Measurements from ENCODE around the gene MVD.

GRCh38 chr16:88608076-88608475 is 54.8 kb downstream of the MVD start:
- TF ChIP-seq CTCF (IDR thresholded peaks at IDR 0.05) (no peak), POLR2A (IDR thresholded peaks at IDR 0.05) (no peak), EP300 (IDR thresholded peaks at IDR 0.05) (no peak)

All from tibial nerve (tissue), 4 donors.